HL-60/S4 treated with phorbol 12-myristate 13-acetate at 8.2 ng/mL for 4 days and 3 days (cell line): ENCODE results near the gene ITPRIP.

Experiments
- in situ Hi-C: fragments of 300-500 bp; cut with MboI; formaldehyde crosslinking; loops from 2 replicates; pipeline ENCODE4 v1.15.0; 2022; ENCODE audit warnings: low sequenced_read_pairs

Gene ITPRIP

GRCh38 chr10:104309980-104310978 is 28.0 kb downstream of the ITPRIP start:
- in situ Hi-C loops: no loop called here

GRCh38 chr10:104308439-104308903 is 29.8 kb downstream of the ITPRIP start:
- in situ Hi-C loops: no loop called here

GRCh38 chr10:104307576-104308438 is 30.5 kb downstream of the ITPRIP start:
- in situ Hi-C loops: no loop called here

GRCh38 chr10:104306897-104307296 is 31.4 kb downstream of the ITPRIP start:
- in situ Hi-C loops: no loop called here

GRCh38 chr10:104304927-104305326 is 33.3 kb downstream of the ITPRIP start:
- in situ Hi-C loops: no loop called here

- in situ Hi-C loops: no loop called here
These were observed 33.9 kb downstream of the ITPRIP start for GRCh38 chr10:104304356-104304745.

GRCh38 chr10:104303594-104304355 is 34.5 kb downstream of the ITPRIP start:
- in situ Hi-C loops: no loop called here

GRCh38 chr10:104301907-104302690 is 36.2 kb downstream of the ITPRIP start:
- in situ Hi-C loops: no loop called here

GRCh38 chr10:104300736-104301292 is 37.5 kb downstream of the ITPRIP start:
- in situ Hi-C loops: no loop called here

GRCh38 chr10:104300002-104300735 is 38.1 kb downstream of the ITPRIP start:
- in situ Hi-C loops: no loop called here

- in situ Hi-C loops: loop anchor here (10.0 kb wide), 1 partner anchor 46 kb away; no protein-coding TSS in a partner anchor
These were observed 39.0 kb downstream of the ITPRIP start for GRCh38 chr10:104299031-104299904.

GRCh38 chr10:104297697-104298660 is 40.3 kb downstream of the ITPRIP start:
- in situ Hi-C loops: loop anchor here (10.0 kb wide), 1 partner anchor 47 kb away; no protein-coding TSS in a partner anchor

- in situ Hi-C loops: loop anchor here (10.0 kb wide), 1 partner anchor 48 kb away; no protein-coding TSS in a partner anchor
These were observed 41.4 kb downstream of the ITPRIP start for GRCh38 chr10:104296687-104297436.

GRCh38 chr10:104293781-104294321 is 44.4 kb downstream of the ITPRIP start:
- in situ Hi-C loops: loop anchor here (10.0 kb wide), 1 partner anchor 51 kb away; no protein-coding TSS in a partner anchor

GRCh38 chr10:104293011-104293410 is 45.3 kb downstream of the ITPRIP start:
- in situ Hi-C loops: loop anchor here (10.0 kb wide), 1 partner anchor 52 kb away; no protein-coding TSS in a partner anchor
